Gastroesophageal sphincter (tissue), 3 donors: ENCODE measurements around the gene RNU1-1.

Source experiments
- CTCF ChIP-seq, 4 experiments: fragments of 200-600 bp in 2 of 4; fragments of 450-650 bp in 2 of 4; sonication (generic) in 1 of 4; IDR thresholded peaks; one replicate each; pipeline ENCODE4 v1.5.1; 2017 to 2019; ENCODE audit warnings: antibody characterized with exemption in 4 of 4, mild to moderate bottlenecking in 2 of 4, moderate library complexity in 2 of 4
- POLR2A ChIP-seq, 2 donors: fragments of 450-650 bp; IDR thresholded peaks; one replicate each; pipeline ENCODE4 v1.6.1; 2017; ENCODE audit warnings: antibody characterized with exemption in 2 of 2, mild to moderate bottlenecking in 2 of 2, moderate library complexity in 1 of 2

- no peak for TF ChIP-seq CTCF (IDR thresholded peaks at IDR 0.05)
- no peak for TF ChIP-seq POLR2A (IDR thresholded peaks at IDR 0.05)
Observed at GRCh38 chr1:16484501-16484835, 29.6 kb downstream of the RNU1-1 start.
